ENCODE data around the gene KIAA0825.

KIAA0825 gene

GRCh38 chr5:94501365-94501764 lies 117.0 kb downstream of the KIAA0825 start:
- no peak for FAIRE-seq

- FAIRE-seq = no peak
Observed at GRCh38 chr5:94499806-94500205, 118.6 kb downstream of the KIAA0825 start.

DNA sequence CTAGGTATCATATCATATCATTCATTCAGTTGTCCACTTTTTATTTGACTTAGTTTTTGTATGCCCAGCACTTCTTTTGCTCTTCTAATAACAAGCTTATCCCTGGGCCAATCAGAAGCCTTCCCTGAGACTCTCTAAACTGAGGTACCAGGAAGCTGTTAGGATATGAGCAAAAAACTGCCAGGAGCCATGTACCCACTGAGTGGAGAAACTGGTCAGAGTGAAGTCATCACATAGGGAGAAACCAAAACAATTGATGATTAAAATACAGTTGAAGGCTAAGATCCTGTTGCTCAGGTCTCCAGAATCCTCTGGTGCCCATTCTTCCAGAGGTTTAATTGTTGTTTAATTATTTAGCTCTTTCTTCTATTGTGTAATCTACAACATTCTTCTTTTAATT lies 120.2 kb downstream of the KIAA0825 start:
- no peak for FAIRE-seq

- FAIRE-seq = no peak
Observed at GRCh38 chr5:94485067-94485466, 133.3 kb downstream of the KIAA0825 start.

- FAIRE-seq = no peak
Observed at GRCh38 chr5:94481059-94481458, 137.3 kb downstream of the KIAA0825 start.

GRCh38 chr5:94480486-94480885 lies 137.9 kb downstream of the KIAA0825 start:
- FAIRE-seq = no peak

GRCh38 chr5:94473936-94474335 lies 144.5 kb downstream of the KIAA0825 start:
- FAIRE-seq = no peak

DNA sequence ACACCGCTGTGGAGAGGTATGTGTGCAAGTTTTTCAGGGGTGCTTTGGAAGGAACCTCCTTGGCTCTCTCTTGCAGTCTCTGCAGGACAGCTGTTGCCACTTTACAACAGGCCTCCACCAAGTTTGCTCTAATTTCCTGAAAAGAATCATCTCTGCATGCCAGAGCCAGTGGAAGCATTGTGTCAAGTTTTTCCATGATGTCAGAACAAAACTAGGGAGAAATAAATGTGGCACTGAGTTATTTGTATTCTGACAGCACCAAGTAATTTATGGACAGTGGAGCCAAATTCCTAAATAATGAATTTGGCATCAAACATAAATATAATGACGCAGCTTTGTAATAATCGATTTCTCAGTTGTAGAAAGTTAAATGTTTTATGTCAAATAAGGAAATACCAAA lies 146.9 kb downstream of the KIAA0825 start:
- FAIRE-seq = no peak

- no peak for FAIRE-seq
Observed at GRCh38 chr5:94470802-94471201, 147.6 kb downstream of the KIAA0825 start.

GRCh38 chr5:94469894-94470329 lies 148.5 kb downstream of the KIAA0825 start:
- no peak for FAIRE-seq

- no peak for FAIRE-seq
Observed at GRCh38 chr5:94467954-94468930, 150.2 kb downstream of the KIAA0825 start.

- FAIRE-seq = no peak
Observed at GRCh38 chr5:94467346-94467953, 151.0 kb downstream of the KIAA0825 start.

DNA sequence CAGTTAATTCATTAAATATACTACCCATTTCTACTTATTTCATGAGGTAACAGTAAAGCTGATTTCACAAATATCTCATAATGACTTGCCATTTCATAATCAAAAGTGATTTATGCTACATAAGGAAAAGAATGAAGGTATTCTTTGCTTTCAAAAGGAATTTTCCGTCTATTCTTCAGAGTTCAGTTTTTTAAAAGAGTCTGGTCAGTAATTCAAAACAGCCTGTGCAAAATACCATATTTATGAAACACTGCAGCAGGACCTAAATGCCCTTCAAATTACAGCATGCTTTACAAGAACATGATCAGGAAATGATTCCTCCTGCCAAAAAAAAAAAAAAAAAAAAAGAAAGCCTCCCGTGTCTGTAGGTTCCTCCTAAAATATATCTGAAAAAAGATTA lies 154.7 kb downstream of the KIAA0825 start:
- FAIRE-seq = no peak

DNA sequence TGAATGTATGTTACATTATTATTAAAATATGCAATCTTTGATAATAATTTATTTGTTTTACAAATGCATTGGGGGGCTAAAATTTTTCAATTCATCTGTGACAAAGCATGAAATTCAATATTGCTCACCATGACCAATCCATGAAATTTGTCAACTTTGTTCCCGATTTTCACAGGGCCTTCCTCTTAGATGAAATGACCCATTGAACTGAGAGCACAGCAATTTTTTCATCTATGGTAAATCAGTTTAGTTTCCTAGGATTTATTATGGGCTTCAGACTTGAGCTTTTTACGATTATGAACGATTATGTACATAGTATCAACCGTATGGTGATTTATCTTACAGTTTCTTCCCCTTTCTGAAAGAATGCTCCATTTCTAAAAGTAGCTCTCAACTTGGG lies 157.3 kb downstream of the KIAA0825 start:
- no peak for FAIRE-seq

- no peak for FAIRE-seq
Observed at GRCh38 chr5:94459915-94460314, 158.5 kb downstream of the KIAA0825 start.

- no peak for FAIRE-seq
Observed at GRCh38 chr5:94457788-94458187, 160.6 kb downstream of the KIAA0825 start.

DNA sequence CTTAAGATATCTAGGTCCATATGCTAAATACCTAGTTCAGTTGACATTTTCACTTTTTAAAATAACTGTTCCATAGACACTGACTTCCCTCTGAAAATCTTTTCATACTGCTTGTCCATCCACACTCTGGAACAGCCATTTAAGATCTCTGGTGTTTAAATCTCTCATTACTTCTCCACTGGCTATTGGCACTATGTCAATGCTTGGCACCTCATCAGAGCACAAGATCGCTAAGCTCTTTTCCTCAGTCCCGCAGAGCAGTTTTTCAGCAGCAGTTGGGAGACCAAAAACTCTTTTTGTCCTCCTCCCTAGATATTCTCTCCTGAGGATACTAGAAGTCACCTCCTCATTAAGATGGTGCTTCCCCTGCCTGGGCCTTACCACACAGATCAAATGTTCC lies 172.7 kb downstream of the KIAA0825 start:
- no peak for FAIRE-seq

- no peak for FAIRE-seq
Observed at GRCh38 chr5:94442991-94443390, 175.4 kb downstream of the KIAA0825 start.

DNA sequence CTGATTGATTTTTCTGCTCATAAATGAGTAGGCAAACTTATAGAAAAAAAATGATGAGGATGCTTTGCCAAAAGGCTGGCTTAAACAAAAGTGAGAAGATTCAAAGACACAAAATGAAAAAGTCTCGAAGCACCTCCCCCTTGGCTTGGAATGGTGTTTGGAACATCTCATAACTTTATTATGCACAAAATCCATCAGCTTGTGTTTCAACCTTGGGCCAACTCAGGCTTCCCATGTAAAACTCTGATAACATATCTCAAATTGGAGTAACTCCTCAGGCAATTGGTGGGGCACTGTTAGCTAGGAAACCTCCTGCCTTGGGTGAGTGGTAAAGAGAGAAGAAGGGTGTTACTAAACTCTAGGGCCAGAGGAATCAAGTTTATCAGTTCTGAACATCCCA lies 176.3 kb downstream of the KIAA0825 start:
- FAIRE-seq = no peak

DNA sequence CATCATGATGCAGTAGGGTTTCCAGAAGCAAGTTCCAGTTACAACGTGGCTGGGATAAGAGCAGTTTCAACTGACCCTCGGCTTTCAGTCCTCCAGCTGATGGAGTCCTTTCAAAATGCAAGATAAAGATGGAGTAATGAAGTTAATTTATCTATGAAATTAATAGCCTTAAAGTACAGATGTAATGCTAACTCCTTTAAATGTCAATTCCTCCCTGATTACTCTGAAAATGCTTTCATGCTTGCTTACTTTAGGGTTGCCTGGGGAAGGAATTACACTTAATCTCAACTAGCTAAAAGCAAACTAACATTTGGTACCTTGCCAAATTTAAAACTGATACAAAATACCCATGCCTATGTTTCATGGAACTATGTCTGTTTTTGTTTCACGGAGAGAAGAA lies 178.4 kb downstream of the KIAA0825 start:
- no peak for FAIRE-seq

- FAIRE-seq = no peak
Observed at GRCh38 chr5:94433397-94434163, 184.8 kb downstream of the KIAA0825 start.

- FAIRE-seq = no peak
Observed at GRCh38 chr5:94432499-94432898, 185.9 kb downstream of the KIAA0825 start.

- no peak for FAIRE-seq
Observed at GRCh38 chr5:94431696-94432095, 186.7 kb downstream of the KIAA0825 start.

Measured in colon (tissue), 2 donors.